Liver (tissue), 3 donors: Measurements from ENCODE around the gene FGF14.

Experiments used
- GABPA ChIP-seq, 2 donors: IDR thresholded peaks in 1 of 2; conservative IDR thresholded peaks in 1 of 2; 2 replicates each; pipeline ENCODE4 v1.6.1; 2016; ENCODE audit warnings: antibody characterized with exemption in 2 of 2, mild to moderate bottlenecking in 1 of 2, moderate library complexity in 1 of 2
- RXRA ChIP-seq, 2 donors: IDR thresholded peaks; 2 replicates each; pipeline ENCODE4 v1.6.1; 2017 to 2018; ENCODE audit warnings: antibody characterized with exemption in 2 of 2, mild to moderate bottlenecking in 1 of 2
- TF ChIP-seq, protein P1 (sequence below): fragments of 150-350 bp; IDR thresholded peaks from 2 replicates; pipeline ENCODE4 v1.5.1; 2017; ENCODE audit warnings: improper control_type of control experiment, low read depth, low read length; ENCODE audit not compliant: missing input control
- TF ChIP-seq, protein P2 (sequence below): IDR thresholded peaks from 2 replicates; pipeline ENCODE4 v1.6.1; 2016; ENCODE audit warnings: antibody characterized with exemption
- TF ChIP-seq, protein P3 (sequence below): IDR thresholded peaks from 2 replicates; pipeline ENCODE4 v1.6.1; 2016; ENCODE audit warnings: antibody characterized with exemption
- donor health status: healthy.
- donor health status: healthy.

DNA sequence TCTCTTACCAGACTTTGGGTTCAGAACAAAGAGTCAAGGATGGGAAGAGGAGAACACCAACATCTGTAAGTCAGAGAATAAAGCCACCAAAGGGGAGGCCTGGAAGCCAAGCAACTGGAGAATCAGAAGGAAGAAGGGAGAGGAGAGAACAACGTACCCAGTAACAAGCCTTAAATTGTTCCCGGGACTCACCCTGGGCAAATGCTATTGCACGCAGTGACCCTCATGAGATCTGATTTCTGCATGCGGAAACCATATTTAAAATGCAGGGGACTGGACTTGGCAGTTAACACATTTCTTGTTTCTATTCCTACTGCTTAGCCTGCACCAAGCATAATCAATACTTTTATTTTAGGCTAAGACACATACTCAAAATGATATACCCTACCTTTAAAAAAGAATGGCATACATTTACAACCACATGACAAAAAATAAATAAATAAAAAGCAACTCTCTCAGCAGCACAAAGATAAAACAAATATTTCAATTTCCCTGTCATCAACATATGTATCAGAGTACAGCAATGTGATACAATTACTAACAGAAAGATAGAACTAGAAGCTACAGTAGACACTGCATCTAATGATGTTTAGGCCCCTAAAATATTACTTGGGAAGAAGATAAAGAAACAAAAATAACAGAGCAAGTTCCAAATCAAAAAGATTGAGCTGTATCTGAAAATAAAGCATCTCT is 534.8 kb downstream of the FGF14 start:
- TF ChIP-seq, protein P1, sequence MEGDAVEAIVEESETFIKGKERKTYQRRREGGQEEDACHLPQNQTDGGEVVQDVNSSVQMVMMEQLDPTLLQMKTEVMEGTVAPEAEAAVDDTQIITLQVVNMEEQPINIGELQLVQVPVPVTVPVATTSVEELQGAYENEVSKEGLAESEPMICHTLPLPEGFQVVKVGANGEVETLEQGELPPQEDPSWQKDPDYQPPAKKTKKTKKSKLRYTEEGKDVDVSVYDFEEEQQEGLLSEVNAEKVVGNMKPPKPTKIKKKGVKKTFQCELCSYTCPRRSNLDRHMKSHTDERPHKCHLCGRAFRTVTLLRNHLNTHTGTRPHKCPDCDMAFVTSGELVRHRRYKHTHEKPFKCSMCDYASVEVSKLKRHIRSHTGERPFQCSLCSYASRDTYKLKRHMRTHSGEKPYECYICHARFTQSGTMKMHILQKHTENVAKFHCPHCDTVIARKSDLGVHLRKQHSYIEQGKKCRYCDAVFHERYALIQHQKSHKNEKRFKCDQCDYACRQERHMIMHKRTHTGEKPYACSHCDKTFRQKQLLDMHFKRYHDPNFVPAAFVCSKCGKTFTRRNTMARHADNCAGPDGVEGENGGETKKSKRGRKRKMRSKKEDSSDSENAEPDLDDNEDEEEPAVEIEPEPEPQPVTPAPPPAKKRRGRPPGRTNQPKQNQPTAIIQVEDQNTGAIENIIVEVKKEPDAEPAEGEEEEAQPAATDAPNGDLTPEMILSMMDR = no peak
- TF ChIP-seq GABPA (IDR thresholded peaks at IDR 0.05 in 1 of 2, conservative IDR thresholded peaks at IDR 0.05 in 1 of 2) (no peak), RXRA (IDR thresholded peaks at IDR 0.05) (no peak)
- TF ChIP-seq, protein P2, sequence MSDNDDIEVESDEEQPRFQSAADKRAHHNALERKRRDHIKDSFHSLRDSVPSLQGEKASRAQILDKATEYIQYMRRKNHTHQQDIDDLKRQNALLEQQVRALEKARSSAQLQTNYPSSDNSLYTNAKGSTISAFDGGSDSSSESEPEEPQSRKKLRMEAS = no peak
- TF ChIP-seq, protein P3, sequence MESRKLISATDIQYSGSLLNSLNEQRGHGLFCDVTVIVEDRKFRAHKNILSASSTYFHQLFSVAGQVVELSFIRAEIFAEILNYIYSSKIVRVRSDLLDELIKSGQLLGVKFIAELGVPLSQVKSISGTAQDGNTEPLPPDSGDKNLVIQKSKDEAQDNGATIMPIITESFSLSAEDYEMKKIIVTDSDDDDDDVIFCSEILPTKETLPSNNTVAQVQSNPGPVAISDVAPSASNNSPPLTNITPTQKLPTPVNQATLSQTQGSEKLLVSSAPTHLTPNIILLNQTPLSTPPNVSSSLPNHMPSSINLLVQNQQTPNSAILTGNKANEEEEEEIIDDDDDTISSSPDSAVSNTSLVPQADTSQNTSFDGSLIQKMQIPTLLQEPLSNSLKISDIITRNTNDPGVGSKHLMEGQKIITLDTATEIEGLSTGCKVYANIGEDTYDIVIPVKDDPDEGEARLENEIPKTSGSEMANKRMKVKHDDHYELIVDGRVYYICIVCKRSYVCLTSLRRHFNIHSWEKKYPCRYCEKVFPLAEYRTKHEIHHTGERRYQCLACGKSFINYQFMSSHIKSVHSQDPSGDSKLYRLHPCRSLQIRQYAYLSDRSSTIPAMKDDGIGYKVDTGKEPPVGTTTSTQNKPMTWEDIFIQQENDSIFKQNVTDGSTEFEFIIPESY = no peak
